Measurements from ENCODE around the gene FGFR2.

The FGFR2 gene

DNA sequence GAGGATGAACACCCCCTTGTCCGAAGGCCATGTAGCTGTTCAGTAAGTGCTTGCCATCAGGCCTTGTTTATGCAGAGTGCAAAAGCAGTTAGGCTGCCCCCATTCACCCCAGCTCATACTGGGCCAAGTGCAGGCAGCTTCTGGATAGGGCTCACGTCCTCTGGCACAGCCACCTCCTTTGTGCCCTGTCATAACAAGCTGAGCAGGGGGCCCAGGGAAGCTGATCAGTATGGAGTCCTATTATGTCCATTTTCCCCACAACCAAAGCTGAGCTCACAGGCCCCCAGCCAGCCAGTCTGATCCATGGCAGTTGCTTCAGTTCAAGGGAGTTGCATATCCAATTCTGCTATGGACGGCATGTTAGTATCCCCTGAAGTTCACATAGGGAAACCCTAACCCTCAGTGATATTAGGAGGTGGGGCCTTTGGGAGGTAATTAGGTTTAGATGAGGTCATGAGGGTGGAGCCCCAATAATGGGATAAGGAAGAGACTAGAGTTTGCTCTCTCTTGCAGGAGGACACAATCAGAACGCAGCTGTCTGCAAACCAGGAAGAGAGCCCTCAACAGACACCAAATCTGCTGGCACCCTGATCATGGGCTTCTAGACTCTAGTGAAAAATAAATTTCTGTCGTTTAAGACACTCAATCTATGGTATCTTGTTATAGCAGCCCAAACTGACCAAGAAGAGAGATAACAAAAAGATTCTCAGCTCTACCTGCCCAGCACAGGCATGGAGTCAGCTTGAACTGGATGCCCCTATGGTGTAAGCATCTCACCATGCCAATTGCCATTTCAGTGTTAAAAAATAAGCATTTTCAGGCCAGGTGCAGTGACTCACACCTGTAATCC is 155.9 kb downstream of the FGFR2 start:
- TF ChIP-seq CTCF (IDR thresholded peaks at IDR 0.05): no peak
- no peak overlapping the region for H3K27ac ChIP-seq
- no peak overlapping the region for H3K4me3 ChIP-seq
- no peak for DNase-seq (ENCODE audit: low spot score)

GRCh38 chr10:121440461-121440860 is 157.8 kb downstream of the FGFR2 start:
- Histone ChIP-seq H3K27ac (no peak overlapping the region), H3K4me3 (no peak overlapping the region)
- no peak for TF ChIP-seq CTCF (IDR thresholded peaks at IDR 0.05)
- no peak for DNase-seq (ENCODE audit: low spot score)

DNA sequence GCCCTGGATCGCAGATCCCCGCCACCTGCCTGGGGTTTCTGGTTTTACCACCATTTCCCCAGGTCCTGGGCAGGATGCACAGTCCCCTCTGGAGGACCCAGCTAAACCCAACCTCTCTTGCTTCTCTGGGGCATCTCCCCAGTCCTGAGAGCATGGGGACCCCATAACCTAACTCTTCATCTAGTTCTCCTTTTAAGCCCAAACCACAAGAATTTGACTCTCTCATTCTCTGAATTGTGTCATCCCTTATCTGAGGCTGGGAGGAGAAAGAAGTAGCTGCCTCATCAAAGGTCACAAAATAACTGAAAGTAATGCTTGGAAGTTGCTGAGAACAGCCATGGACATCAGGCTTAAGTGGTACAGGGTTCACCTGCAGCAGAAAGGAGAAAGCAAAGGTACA is 159.9 kb downstream of the FGFR2 start:
- Histone ChIP-seq H3K4me3 (no peak overlapping the region), H3K27ac (no peak overlapping the region)
- no peak for DNase-seq (ENCODE audit: low spot score)
- TF ChIP-seq CTCF (IDR thresholded peaks at IDR 0.05): no peak

GRCh38 chr10:121437596-121437995 is 160.6 kb downstream of the FGFR2 start:
- H3K4me3 ChIP-seq: no peak overlapping the region
- no peak for DNase-seq (ENCODE audit: low spot score)
- no peak overlapping the region for H3K27ac ChIP-seq
- no peak for TF ChIP-seq CTCF (IDR thresholded peaks at IDR 0.05)

DNA sequence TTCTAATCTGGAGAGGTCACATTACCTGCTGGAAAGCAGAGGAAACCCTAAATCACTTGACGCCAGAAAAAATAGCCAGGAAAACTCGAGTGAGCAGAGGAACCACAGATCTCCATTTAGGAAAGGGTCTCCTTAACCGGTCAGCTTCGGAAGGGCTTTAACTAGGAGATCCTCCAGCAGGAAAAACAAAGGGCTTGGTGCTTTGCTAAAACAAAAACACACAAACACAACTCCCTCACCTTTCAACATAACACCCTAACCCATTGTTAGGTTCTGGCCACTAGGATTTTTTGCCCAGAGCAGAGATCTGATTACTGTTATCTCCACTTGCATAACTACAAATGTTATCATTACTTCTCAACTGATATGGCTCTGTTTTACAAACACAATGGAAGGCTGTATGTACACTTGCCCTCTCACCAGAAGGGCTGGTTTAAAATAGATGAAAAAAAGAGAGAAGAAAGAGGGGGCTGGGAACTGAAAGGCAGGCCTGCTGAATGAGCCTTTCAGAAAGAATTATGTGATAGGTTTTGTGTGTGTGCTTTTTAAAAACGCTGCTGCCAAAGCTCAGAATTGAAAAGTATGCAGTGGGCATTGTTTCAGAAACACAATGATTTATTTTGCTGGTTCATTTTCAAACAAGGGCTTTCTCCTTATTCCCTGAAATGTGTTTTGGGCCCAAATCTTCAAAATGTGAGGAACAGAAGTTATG is 161.5 kb downstream of the FGFR2 start:
- Histone ChIP-seq H3K27ac (no peak overlapping the region), H3K4me3 (no peak overlapping the region)
- no peak for TF ChIP-seq CTCF (IDR thresholded peaks at IDR 0.05)
- no peak for DNase-seq (ENCODE audit: low spot score)

DNA sequence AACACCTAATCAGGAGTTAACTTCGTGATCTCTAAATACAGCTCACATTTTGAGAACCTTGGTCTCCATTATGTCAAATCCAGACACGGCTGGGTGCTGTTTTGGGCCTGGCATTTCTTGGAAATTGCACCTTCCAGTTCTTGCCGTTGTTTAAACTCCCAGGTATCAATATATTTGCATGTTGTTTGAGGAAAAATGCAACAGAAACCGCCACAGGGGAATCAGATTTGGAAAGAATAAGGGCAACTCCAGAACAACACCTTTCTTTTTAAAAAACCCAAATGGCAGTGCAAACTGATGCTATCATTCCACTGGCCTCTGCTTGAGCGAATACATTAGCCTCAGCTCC is 162.0 kb downstream of the FGFR2 start:
- Histone ChIP-seq H3K27ac (no peak overlapping the region), H3K4me3 (no peak overlapping the region)
- TF ChIP-seq CTCF (IDR thresholded peaks at IDR 0.05): no peak
- DNase-seq (ENCODE audit: low spot score): no peak
